Measurements from ENCODE around the gene CRYBG1. TPM values are rescaled to one million over a fixed set of nuclear protein-coding genes. Genes with fewer than 3 reads are reported as not detected.

Gene CRYBG1
- total RNA-seq, 1 donor from 2014 or later, result 27.9 TPM

DNA sequence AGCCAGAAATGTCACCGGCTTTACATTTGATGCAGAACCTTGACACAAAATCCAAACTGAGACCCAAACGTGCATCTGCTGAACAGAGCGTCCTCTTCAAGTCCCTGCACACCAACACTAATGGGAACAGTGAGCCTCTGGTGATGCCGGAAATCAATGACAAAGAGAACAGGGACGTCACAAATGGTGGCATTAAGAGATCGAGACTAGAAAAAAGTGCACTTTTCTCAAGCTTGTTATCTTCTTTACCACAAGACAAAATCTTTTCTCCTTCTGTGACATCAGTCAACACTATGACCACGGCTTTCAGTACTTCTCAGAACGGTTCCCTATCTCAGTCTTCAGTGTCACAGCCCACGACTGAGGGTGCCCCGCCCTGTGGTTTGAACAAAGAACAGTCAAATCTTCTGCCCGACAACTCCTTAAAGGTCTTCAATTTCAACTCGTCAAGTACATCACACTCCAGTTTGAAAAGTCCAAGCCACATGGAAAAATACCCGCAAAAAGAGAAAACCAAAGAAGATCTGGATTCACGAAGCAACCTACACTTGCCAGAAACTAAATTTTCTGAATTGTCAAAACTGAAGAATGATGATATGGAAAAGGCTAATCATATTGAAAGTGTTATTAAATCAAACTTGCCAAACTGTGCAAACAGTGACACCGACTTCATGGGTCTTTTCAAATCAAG, 160.3 kb downstream of the CRYBG1 start:
- H3K9me3 ChIP-seq, result no peaks in the 10 kb centered on the region
- no peaks in the 10 kb centered on the region for H3K36me3 ChIP-seq
- ATAC-seq, result peak; percentile 84 to 88
- no peaks in the 10 kb centered on the region for H3K27me3 ChIP-seq (ENCODE audit: low read depth)
- peak overlapping the region; percentile 77 for H3K27ac ChIP-seq
- peaks cover 56% of the 10 kb centered on the region for H3K4me1 ChIP-seq
- TF ChIP-seq, protein P1, sequence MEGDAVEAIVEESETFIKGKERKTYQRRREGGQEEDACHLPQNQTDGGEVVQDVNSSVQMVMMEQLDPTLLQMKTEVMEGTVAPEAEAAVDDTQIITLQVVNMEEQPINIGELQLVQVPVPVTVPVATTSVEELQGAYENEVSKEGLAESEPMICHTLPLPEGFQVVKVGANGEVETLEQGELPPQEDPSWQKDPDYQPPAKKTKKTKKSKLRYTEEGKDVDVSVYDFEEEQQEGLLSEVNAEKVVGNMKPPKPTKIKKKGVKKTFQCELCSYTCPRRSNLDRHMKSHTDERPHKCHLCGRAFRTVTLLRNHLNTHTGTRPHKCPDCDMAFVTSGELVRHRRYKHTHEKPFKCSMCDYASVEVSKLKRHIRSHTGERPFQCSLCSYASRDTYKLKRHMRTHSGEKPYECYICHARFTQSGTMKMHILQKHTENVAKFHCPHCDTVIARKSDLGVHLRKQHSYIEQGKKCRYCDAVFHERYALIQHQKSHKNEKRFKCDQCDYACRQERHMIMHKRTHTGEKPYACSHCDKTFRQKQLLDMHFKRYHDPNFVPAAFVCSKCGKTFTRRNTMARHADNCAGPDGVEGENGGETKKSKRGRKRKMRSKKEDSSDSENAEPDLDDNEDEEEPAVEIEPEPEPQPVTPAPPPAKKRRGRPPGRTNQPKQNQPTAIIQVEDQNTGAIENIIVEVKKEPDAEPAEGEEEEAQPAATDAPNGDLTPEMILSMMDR (IDR thresholded peaks at IDR 0.05), result no peak
- DNase-seq, result peak; percentile 73
- H3K4me3 ChIP-seq, result peak overlapping the region; percentile 29
- intact Hi-C loops (cut with DNase I), result no loop called here

DNA sequence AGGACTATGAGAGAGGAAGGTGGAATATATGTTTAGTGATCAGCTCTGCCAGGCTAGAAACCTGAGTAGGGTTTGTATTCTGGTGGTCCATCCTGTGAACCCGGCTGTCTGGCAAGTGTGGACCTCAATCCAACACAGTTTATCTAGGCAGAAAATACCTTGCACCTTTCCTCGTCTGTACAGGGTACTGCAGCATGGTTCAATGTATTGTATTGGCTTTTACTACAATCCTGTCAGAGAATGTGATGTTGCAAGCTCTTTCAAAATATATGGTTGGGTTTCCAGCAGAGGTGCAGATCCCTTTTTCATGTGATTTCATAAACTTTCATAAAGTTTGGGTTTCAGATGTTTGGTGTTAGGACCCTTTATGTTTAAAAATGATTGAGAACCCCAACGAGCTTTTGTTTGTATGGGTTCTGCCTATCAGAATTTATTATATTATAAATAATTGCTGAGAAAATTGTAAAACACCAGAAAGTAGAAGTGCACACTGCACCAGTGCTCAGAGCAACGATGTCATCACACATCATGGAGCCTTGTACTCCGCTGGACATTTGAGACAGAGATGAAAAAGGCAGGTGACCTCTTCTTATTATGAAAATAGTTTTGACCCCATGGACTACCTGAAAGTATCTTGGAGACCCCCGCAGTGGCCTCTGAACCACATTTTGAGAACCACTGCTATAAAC, 162.2 kb downstream of the CRYBG1 start:
- no peaks in the 10 kb centered on the region for H3K27me3 ChIP-seq (ENCODE audit: low read depth)
- peaks cover 5% of the 10 kb centered on the region for H3K36me3 ChIP-seq
- no peaks in the 10 kb centered on the region for H3K9me3 ChIP-seq
- peak overlapping the region; percentile 37 for H3K27ac ChIP-seq
- H3K4me1 ChIP-seq, result peaks cover 49% of the 10 kb centered on the region
- TF ChIP-seq, protein P1 (IDR thresholded peaks at IDR 0.05), result no peak
- ATAC-seq (no peak), DNase-seq (no peak)
- intact Hi-C loops (cut with DNase I), result no loop called here
- H3K4me3 ChIP-seq, result peak overlapping the region; percentile 29

DNA sequence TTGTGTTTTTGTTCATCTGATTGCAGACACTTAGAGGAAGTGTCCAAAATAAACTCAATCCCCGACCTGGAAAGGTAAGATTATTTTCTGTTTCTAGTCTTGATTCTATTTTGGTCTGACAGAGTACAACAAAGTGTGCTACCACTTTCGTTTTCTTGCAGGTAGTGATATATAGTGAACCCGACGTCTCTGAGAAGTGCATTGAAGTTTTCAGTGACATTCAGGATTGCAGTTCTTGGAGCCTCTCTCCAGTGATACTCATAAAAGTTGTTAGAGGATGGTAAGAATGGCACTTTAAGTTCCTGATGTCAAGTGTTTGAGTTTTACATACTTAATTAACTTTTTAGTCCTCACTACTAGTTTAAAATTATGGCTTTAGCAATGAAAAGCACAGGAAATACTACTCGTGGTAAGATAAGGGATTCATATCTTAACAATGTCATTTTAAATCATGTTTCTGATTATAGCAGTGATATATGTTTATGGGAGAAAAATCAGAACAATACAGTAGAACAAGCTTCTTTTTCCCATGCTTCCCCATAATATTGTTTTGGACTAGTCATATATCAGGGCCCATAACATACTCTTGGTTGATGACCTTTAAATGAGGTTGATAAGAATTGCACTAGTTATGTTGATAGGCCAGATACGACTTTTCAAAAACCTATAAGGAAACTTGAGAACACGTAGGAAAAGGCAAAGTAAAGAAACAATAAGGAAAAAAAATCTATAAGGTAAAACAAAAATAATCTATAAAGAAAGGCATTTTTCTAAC, 164.8 kb downstream of the CRYBG1 start:
- Histone ChIP-seq H3K36me3 (peaks cover 20% of the 10 kb centered on the region), H3K27me3 (ENCODE audit: low read depth) (no peaks in the 10 kb centered on the region), H3K4me3 (peak overlapping the region; percentile 34), H3K9me3 (no peaks in the 10 kb centered on the region), H3K27ac (peak overlapping the region; percentile 34), H3K4me1 (peaks cover 43% of the 10 kb centered on the region)
- intact Hi-C loops (cut with DNase I), result no loop called here
- ATAC-seq (peak; percentile 26 to 50), DNase-seq (no peak)
- TF ChIP-seq, protein P1 (IDR thresholded peaks at IDR 0.05), result no peak

DNA sequence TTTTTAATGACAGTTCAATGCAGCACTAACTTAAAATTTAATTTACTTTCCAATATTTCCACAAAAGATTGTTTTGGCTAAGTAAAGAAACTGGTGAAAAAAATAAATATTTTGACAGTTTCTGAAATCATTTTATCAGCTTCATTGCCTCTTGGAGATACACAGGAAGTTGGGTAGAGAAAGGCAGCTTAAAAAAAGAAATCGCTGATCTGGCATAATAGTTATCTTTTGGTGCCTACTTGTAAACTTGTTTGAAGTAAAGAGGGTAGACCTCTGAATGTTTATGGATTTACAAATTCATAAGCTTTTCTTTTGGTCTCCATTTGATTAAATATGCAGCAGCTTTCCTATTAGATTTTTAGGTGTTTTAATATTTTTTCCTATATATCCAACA, 165.4 kb downstream of the CRYBG1 start:
- Histone ChIP-seq H3K27ac (no peak overlapping the region), H3K4me3 (no peak overlapping the region), H3K36me3 (peaks cover 26% of the 10 kb centered on the region), H3K9me3 (no peaks in the 10 kb centered on the region), H3K4me1 (peaks cover 43% of the 10 kb centered on the region), H3K27me3 (ENCODE audit: low read depth) (no peaks in the 10 kb centered on the region)
- ATAC-seq, result no peak
- intact Hi-C loops (cut with DNase I), result no loop called here
- DNase-seq, result no peak
- TF ChIP-seq, protein P1 (IDR thresholded peaks at IDR 0.05), result no peak

DNA sequence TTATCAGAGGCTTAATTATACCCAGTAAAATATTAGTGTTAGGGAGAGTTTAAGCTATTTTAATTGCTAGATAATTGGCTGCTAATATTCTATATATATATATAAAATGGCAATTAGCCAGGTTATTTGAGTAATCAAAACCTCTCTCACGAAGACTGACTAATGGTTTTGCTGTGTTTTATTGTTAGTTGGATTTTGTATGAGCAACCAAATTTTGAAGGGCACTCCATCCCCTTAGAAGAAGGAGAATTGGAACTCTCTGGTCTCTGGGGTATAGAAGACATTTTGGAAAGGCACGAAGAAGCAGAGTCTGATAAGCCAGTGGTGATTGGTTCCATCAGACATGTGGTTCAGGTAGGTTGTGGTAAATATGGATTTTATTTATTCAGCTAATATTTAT, 166.6 kb downstream of the CRYBG1 start:
- intact Hi-C loops (cut with DNase I), result no loop called here
- ATAC-seq (no peak), DNase-seq (no peak)
- no peak overlapping the region for H3K27ac ChIP-seq
- H3K27me3 ChIP-seq (ENCODE audit: low read depth), result no peaks in the 10 kb centered on the region
- TF ChIP-seq, protein P1 (IDR thresholded peaks at IDR 0.05), result no peak
- peaks cover 35% of the 10 kb centered on the region for H3K36me3 ChIP-seq
- no peaks in the 10 kb centered on the region for H3K9me3 ChIP-seq
- no peak overlapping the region for H3K4me3 ChIP-seq
- H3K4me1 ChIP-seq, result peaks cover 32% of the 10 kb centered on the region

Data from lower lobe of right lung (tissue), 2 donors.